H1 (cell line): ENCODE data around the gene WDR76.

ENCODE experiments used
- CBX5 ChIP-seq: fragments of 300-800, 300-1000 bp; sonication (generic); IDR thresholded peaks from 2 replicates; pipeline ENCODE4 v1.7.1; 2016; ENCODE audit warnings: antibody characterized with exemption, low read length, low read depth
- CHD1 ChIP-seq: IDR thresholded peaks from 2 replicates; pipeline ENCODE4 v1.6.1; 2012; ENCODE audit warnings: low read depth, low read length, improper control_type of control experiment
- EZH2 ChIP-seq: fragments of 200-600 bp; sonication (generic); IDR thresholded peaks from 2 replicates; pipeline ENCODE4 v1.7.1; 2012; ENCODE audit warnings: low read depth, mild to moderate bottlenecking, moderate library complexity, low read length, inconsistent platforms; ENCODE audit not compliant: severe bottlenecking
- KDM1A ChIP-seq: fragments of 200-600, 300-600 bp; sonication (generic); IDR thresholded peaks from 2 replicates; pipeline ENCODE4 v1.7.1; 2016; ENCODE audit warnings: mild to moderate bottlenecking, low read length, borderline replicate concordance
- RNF2 ChIP-seq: fragments of 200-900, 300-1000 bp; sonication (generic); IDR thresholded peaks from 2 replicates; pipeline ENCODE4 v1.7.1; 2016; ENCODE audit warnings: borderline replicate concordance, low read depth, mild to moderate bottlenecking, antibody characterized with exemption, low read length; ENCODE audit not compliant: poor library complexity, severe bottlenecking; ENCODE audit errors: missing control alignments
- SP1 ChIP-seq: IDR thresholded peaks from 2 replicates; pipeline ENCODE4 v1.6.1; 2011; ENCODE audit warnings: low read depth, low read length
- SRF ChIP-seq: IDR thresholded peaks from 2 replicates; pipeline ENCODE4 v1.6.1; 2011; ENCODE audit warnings: mild to moderate bottlenecking, low read depth, low read length, moderate library complexity
- TEAD4 ChIP-seq: IDR thresholded peaks from 2 replicates; pipeline ENCODE4 v1.6.1; 2012; ENCODE audit warnings: low read depth, low read length, inconsistent platforms, mixed read lengths
- YY1 ChIP-seq: IDR thresholded peaks from 2 replicates; pipeline ENCODE4 v1.6.1; 2011; ENCODE audit warnings: low read depth, mild to moderate bottlenecking, low read length
- TF ChIP-seq, protein P1 (sequence below), 3 experiments: IDR thresholded peaks; 1 replicate in 2 of 3; 2 replicates in 1 of 3; pipeline versions ENCODE4 v1.5.1 to v1.6.1; 2011; ENCODE audit warnings: low read length in 3 of 3, mild to moderate bottlenecking in 3 of 3, inconsistent platforms in 2 of 3, low read depth in 1 of 3, moderate library complexity in 1 of 3; ENCODE audit not compliant: insufficient read depth in 1 of 3; ENCODE audit errors: control extremely low read depth in 1 of 3

DNA sequence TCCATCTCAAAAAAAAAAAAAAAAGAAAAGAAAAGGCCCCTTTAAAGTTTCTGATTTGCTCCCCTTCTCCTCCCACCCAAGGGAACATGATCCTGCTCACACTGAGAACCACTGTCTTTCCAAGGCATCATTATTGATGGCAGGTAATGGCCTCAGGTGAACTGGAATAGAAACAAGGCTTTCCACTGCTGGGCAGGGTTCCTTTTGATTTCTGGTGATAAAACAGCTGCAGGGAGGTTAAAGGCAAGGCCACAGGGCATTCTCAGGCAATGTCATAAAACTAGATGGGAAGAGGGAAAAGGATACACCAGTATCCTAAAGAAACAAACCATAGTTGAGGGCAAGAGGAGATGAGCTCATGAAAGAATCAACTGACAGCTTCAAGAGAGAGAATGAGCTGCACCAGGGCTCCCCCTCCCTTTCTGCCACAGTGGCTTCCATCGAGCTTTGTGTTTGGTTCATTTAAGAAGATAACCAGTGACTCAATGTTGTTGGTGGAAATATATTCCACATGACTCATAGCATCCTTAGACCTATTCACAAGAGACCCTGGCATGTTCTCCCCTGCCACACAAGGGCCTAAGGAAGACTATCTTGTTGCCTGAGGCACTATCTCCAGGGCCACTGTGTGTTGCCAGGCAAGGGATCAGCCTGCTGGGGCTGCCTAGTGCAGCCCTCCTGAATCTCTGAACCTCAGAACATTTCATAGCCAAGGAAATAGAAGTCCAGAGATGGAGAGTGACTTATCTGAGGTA lies 86.4 kb downstream of the WDR76 start:
- TF ChIP-seq KDM1A (no peak), CBX5 (no peak), YY1 (no peak), SRF (no peak), TEAD4 (no peak), EZH2 (no peak), CHD1 (no peak), SP1 (no peak), RNF2 (no peak)
- TF ChIP-seq, protein P1, sequence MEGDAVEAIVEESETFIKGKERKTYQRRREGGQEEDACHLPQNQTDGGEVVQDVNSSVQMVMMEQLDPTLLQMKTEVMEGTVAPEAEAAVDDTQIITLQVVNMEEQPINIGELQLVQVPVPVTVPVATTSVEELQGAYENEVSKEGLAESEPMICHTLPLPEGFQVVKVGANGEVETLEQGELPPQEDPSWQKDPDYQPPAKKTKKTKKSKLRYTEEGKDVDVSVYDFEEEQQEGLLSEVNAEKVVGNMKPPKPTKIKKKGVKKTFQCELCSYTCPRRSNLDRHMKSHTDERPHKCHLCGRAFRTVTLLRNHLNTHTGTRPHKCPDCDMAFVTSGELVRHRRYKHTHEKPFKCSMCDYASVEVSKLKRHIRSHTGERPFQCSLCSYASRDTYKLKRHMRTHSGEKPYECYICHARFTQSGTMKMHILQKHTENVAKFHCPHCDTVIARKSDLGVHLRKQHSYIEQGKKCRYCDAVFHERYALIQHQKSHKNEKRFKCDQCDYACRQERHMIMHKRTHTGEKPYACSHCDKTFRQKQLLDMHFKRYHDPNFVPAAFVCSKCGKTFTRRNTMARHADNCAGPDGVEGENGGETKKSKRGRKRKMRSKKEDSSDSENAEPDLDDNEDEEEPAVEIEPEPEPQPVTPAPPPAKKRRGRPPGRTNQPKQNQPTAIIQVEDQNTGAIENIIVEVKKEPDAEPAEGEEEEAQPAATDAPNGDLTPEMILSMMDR (IDR thresholded peaks at IDR 0.05; ENCODE audit: control extremely low read depth in 1 of 3, insufficient read depth in 1 of 3, low read depth in 1 of 3, low read length in 3 of 3), result no peak
